ENCODE data around the gene DLST. TPM values are rescaled to one million over a fixed set of nuclear protein-coding genes. Genes with fewer than 3 reads are reported as not detected.

The DLST gene
- total RNA-seq, 4 donors from 2014 or later: 71.3 to 157 (median 105) TPM

DNA sequence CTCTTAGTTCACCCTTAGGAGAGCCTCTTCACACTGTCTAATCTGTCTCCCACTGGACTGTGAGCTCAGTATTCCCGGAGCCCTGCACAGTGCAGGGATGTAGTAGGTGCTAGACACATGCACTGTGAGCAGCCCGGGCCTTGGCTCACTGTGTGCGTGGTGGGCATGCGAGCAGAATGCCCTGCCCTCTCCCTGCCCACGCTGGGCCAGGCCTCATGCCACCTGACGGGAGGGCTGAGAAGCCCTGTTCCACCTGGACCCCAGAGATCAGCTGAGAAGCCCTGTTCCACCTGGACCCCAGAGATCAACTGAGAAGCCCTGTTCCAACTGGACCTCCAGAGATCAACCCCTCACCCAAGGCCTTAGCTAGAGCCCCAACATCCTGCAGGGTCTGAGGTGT, 30.4 kb downstream of the DLST start:
- no peak overlapping the region for H3K4me3 ChIP-seq
- no peak for ATAC-seq
- no peak for DNase-seq
- in situ Hi-C loops (cut with MboI; ENCODE audit: low sequenced_read_pairs in 4 of 4) (loop anchor here in 2 of 4 donors (10.0 kb wide), 1 partner anchor 173 kb away; no protein-coding TSS in a partner anchor), intact Hi-C loops (cut with DNase I; ENCODE audit: low total_unique reads) (loop anchor here (5.0 kb wide), 2 partner anchors 35 to 100 kb away; no protein-coding TSS in a partner anchor)
- H3K9me3 ChIP-seq: no peaks in the 10 kb centered on the region
- peaks cover 39 to 42% of the 10 kb centered on the region in 2 donors for H3K4me1 ChIP-seq
- H3K27me3 ChIP-seq: no peaks in the 10 kb centered on the region
- no peaks in the 10 kb centered on the region for H3K36me3 ChIP-seq
- no peak overlapping the region for H3K27ac ChIP-seq
- no peak for TF ChIP-seq POLR2A (IDR thresholded peaks at IDR 0.05)
- TF ChIP-seq, protein P1, sequence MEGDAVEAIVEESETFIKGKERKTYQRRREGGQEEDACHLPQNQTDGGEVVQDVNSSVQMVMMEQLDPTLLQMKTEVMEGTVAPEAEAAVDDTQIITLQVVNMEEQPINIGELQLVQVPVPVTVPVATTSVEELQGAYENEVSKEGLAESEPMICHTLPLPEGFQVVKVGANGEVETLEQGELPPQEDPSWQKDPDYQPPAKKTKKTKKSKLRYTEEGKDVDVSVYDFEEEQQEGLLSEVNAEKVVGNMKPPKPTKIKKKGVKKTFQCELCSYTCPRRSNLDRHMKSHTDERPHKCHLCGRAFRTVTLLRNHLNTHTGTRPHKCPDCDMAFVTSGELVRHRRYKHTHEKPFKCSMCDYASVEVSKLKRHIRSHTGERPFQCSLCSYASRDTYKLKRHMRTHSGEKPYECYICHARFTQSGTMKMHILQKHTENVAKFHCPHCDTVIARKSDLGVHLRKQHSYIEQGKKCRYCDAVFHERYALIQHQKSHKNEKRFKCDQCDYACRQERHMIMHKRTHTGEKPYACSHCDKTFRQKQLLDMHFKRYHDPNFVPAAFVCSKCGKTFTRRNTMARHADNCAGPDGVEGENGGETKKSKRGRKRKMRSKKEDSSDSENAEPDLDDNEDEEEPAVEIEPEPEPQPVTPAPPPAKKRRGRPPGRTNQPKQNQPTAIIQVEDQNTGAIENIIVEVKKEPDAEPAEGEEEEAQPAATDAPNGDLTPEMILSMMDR (IDR thresholded peaks at IDR 0.05 in 4 of 5, conservative IDR thresholded peaks at IDR 0.05 in 1 of 5): no peak

DNA sequence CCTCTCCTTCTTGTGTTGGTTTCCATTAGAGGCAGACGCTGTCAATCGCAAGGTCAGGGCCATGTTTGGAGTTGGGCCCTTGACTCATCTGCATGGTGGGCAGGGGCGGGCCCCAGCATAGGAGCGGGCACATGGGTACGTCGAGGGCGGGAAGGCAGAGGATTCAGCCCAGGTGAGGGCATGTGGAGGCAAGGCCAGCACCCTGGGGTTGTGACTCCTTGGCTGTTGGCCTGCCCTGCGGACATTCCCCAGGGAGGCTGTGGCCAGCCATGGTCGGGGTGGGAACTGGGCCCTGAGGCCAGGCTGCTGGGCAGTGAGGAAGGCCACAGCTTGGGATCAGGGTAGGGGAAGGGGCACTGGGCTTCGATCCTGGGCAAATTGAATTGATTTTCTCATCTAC, 31.1 kb downstream of the DLST start:
- in situ Hi-C loops (cut with MboI; ENCODE audit: low sequenced_read_pairs in 4 of 4): loop anchor here in 2 of 4 donors (10.0 kb wide), 1 partner anchor 172 kb away; no protein-coding TSS in a partner anchor
- TF ChIP-seq, protein P1 (IDR thresholded peaks at IDR 0.05 in 4 of 5, conservative IDR thresholded peaks at IDR 0.05 in 1 of 5): no peak
- no peak for TF ChIP-seq POLR2A (IDR thresholded peaks at IDR 0.05)

DNA sequence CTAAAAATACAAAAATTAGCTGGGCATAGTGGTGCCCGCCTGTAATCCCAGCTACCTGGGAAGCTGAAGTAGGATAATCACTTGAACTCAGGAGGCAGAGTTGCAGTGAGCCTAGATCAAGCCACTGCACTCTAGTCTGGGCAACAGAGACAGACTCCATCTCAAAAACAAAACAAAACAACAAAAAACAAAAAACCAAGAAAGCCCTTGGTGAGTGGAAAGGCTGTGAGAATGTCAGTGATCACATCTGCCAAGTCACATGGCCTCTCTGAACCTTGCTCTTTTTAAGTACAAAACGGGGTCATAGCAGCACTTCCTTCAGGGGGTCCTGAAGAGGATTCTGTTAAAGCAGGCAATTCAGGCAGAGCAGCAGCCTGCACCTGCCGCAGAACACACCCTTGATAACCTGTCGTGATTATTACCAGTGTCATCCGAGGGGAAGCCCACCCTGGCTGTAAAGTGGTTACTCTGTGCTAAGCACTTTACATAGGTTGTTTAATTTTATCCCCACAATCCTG, 31.7 kb downstream of the DLST start:
- H3K4me1 ChIP-seq: peaks cover 41 to 43% of the 10 kb centered on the region in 2 donors
- no peak overlapping the region for H3K27ac ChIP-seq

More for the DNA sequence above, 31.1 kb downstream of the DLST start:
- H3K4me1 ChIP-seq: peaks cover 39 to 43% of the 10 kb centered on the region in 2 donors
- H3K27ac ChIP-seq: no peak overlapping the region
- no peaks in the 10 kb centered on the region for H3K9me3 ChIP-seq
- intact Hi-C loops (cut with DNase I; ENCODE audit: low total_unique reads): loop anchor here (5.0 kb wide), 2 partner anchors 34 to 100 kb away; no protein-coding TSS in a partner anchor
- no peaks in the 10 kb centered on the region for H3K36me3 ChIP-seq
- H3K27me3 ChIP-seq: no peaks in the 10 kb centered on the region
- DNase-seq (no peak), ATAC-seq (no peak)
- no peak overlapping the region for H3K4me3 ChIP-seq

DNA sequence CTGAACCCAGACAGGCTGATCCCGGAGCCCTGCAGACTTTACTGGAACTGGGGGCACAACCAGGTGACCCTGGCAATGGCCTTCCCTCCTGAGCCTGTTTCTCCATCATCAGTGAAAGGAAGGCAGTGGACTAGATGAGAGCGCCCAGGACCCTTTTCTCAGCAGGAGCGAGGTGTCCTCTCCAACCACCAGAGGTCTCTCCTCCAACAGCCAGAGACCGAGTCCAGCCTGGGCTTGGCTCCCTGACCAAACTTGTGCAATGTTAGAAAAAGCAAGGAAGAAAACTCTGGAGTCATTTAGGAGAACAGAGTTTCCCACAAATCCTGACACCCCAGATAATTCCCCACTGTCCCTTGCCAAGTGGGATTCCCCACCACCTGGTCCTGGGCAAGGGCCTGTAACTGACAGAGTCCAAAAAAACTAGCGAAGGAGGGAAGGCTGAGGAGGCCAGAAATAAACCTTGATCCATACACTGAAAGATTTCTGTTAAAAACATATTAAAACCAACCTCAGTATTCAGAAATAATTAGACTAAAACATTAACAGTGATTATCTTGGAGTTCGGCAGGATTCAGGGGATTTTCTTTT, 32.4 kb downstream of the DLST start:
- H3K4me3 ChIP-seq: no peak overlapping the region
- in situ Hi-C loops (cut with MboI; ENCODE audit: low sequenced_read_pairs in 4 of 4): loop anchor here in 2 of 4 donors (10.0 kb wide), 1 partner anchor 171 kb away; no protein-coding TSS in a partner anchor
- TF ChIP-seq POLR2A (IDR thresholded peaks at IDR 0.05): no peak
- TF ChIP-seq, protein P1 (IDR thresholded peaks at IDR 0.05 in 4 of 5, conservative IDR thresholded peaks at IDR 0.05 in 1 of 5): peak; percentile 70 to 86 (median 82)
- peaks cover 43 to 45% of the 10 kb centered on the region in 2 donors for H3K4me1 ChIP-seq
- peak overlapping the region; percentile 29 to 64 (median 52) for H3K27ac ChIP-seq
- H3K27me3 ChIP-seq: no peaks in the 10 kb centered on the region
- no peaks in the 10 kb centered on the region for H3K36me3 ChIP-seq
- DNase-seq (peak; percentile 69 to 77), ATAC-seq (peak; percentile 67 to 70)
- intact Hi-C loops (cut with DNase I; ENCODE audit: low total_unique reads): loop anchor here (2.0 to 5.0 kb wide), 3 partner anchors 33 to 175 kb away; no protein-coding TSS in a partner anchor
- no peaks in the 10 kb centered on the region for H3K9me3 ChIP-seq

More for the DNA sequence above, 31.7 kb downstream of the DLST start:
- DNase-seq (no peak), ATAC-seq (no peak)
- in situ Hi-C loops (cut with MboI; ENCODE audit: low sequenced_read_pairs in 4 of 4) (loop anchor here in 2 of 4 donors (10.0 kb wide), 1 partner anchor 171 kb away; no protein-coding TSS in a partner anchor), intact Hi-C loops (cut with DNase I; ENCODE audit: low total_unique reads) (loop anchor here (5.0 kb wide), 2 partner anchors 34 to 99 kb away; no protein-coding TSS in a partner anchor)
- Histone ChIP-seq H3K36me3 (no peaks in the 10 kb centered on the region), H3K27me3 (no peaks in the 10 kb centered on the region), H3K4me3 (no peak overlapping the region), H3K9me3 (no peaks in the 10 kb centered on the region)
- TF ChIP-seq POLR2A (IDR thresholded peaks at IDR 0.05): no peak
- TF ChIP-seq, protein P1 (IDR thresholded peaks at IDR 0.05 in 4 of 5, conservative IDR thresholded peaks at IDR 0.05 in 1 of 5): no peak

Data from gastrocnemius medialis (tissue), 4 donors.